HepG2 (cell line): ENCODE data around the gene DLX6. TPM values are rescaled to one million over a fixed set of nuclear protein-coding genes. Genes with fewer than 3 reads are reported as not detected.

ENCODE experiments used
- ELK4 ChIP-seq: sonication (generic); formaldehyde crosslinking; IDR thresholded peaks from 2 replicates; pipeline ENCODE4 v1.9.0; 2021; ENCODE audit warnings: missing genetic modification reagents, borderline replicate concordance
- ESRRA ChIP-seq: sonication (generic); formaldehyde crosslinking; IDR thresholded peaks from 2 replicates; pipeline ENCODE4 v1.5.1; 2020; ENCODE audit warnings: mild to moderate bottlenecking, low read depth, missing genetic modification reagents
- HMG20A ChIP-seq: IDR thresholded peaks from 2 replicates; pipeline ENCODE4 v1.6.1; 2016; ENCODE audit warnings: borderline replicate concordance
- HNRNPL ChIP-seq: fragments of 200-400 bp; formaldehyde crosslinking; IDR thresholded peaks from 2 replicates; pipeline ENCODE4 v1.6.1; 2017; ENCODE audit warnings: mild to moderate bottlenecking, low read depth, low read length
- HNRNPUL1 ChIP-seq: fragments of 200-400 bp; formaldehyde crosslinking; IDR thresholded peaks from 2 replicates; pipeline ENCODE4 v1.6.1; 2017; ENCODE audit warnings: low read depth, mild to moderate bottlenecking, low read length, moderate library complexity
- IRX3 ChIP-seq: sonication (generic); formaldehyde crosslinking; IDR thresholded peaks from 2 replicates; pipeline ENCODE4 v1.8.1; 2023; ENCODE audit warnings: mild to moderate bottlenecking, low read depth, missing genetic modification reagents, borderline replicate concordance
- KDM6A ChIP-seq: IDR thresholded peaks from 2 replicates; pipeline ENCODE4 v1.6.1; 2016; ENCODE audit warnings: low read depth
- MEIS2 ChIP-seq: sonication (generic); formaldehyde crosslinking; IDR thresholded peaks from 2 replicates; pipeline ENCODE4 v1.9.0; 2021; ENCODE audit warnings: mild to moderate bottlenecking, missing genetic modification reagents
- MLLT10 ChIP-seq: sonication (generic); formaldehyde crosslinking; IDR thresholded peaks from 2 replicates; pipeline ENCODE4 v1.4.0; 2020; ENCODE audit warnings: missing genetic modification reagents
- MXD4 ChIP-seq: IDR thresholded peaks from 2 replicates; pipeline ENCODE4 v1.6.1; 2016; ENCODE audit warnings: mild to moderate bottlenecking, missing biosample characterization, missing genetic modification reagents
- NCOA5 ChIP-seq: sonication (generic); formaldehyde crosslinking; IDR thresholded peaks from 2 replicates; pipeline ENCODE4 v1.4.0; 2020; ENCODE audit warnings: missing genetic modification reagents
- RARG ChIP-seq: sonication (generic); formaldehyde crosslinking; IDR thresholded peaks from 2 replicates; pipeline ENCODE4 v1.4.0; 2020; ENCODE audit warnings: low read depth, mild to moderate bottlenecking, missing genetic modification reagents
- RBAK ChIP-seq: sonication (generic); formaldehyde crosslinking; IDR thresholded peaks from 2 replicates; pipeline ENCODE4 v1.5.1; 2020; ENCODE audit warnings: mild to moderate bottlenecking, missing genetic modification reagents
- RELA ChIP-seq: sonication (generic); formaldehyde crosslinking; IDR thresholded peaks from 2 replicates; pipeline ENCODE4 v1.4.0; 2020; ENCODE audit warnings: missing genetic modification reagents
- SCMH1 ChIP-seq: sonication (generic); formaldehyde crosslinking; IDR thresholded peaks from 2 replicates; pipeline ENCODE4 v1.9.0; 2021; ENCODE audit warnings: missing genetic modification reagents, mild to moderate bottlenecking, borderline replicate concordance
- TAF1 ChIP-seq: sonication (generic); formaldehyde crosslinking; IDR thresholded peaks from 2 replicates; pipeline ENCODE4 v1.4.0; 2020; ENCODE audit warnings: missing genetic modification reagents
- TBP ChIP-seq: sonication (generic); formaldehyde crosslinking; IDR thresholded peaks from 2 replicates; pipeline ENCODE4 v1.5.0; 2020; ENCODE audit warnings: missing genetic modification reagents
- ZFP37 ChIP-seq: sonication (generic); formaldehyde crosslinking; IDR thresholded peaks from 2 replicates; pipeline ENCODE4 v1.4.0; 2020; ENCODE audit warnings: missing genetic modification reagents, borderline replicate concordance
- ZNF343 ChIP-seq: sonication (generic); formaldehyde crosslinking; IDR thresholded peaks from 2 replicates; pipeline ENCODE4 v1.4.0; 2020; ENCODE audit warnings: mild to moderate bottlenecking, missing genetic modification reagents
- ZNF441 ChIP-seq: sonication (generic); formaldehyde crosslinking; IDR thresholded peaks from 2 replicates; pipeline ENCODE4 v1.7.0; 2021; ENCODE audit warnings: missing genetic modification reagents, borderline replicate concordance
- ZNF530 ChIP-seq: sonication (generic); formaldehyde crosslinking; IDR thresholded peaks from 2 replicates; pipeline ENCODE4 v1.5.0; 2020; ENCODE audit warnings: low read depth, mild to moderate bottlenecking, missing genetic modification reagents
- ZNF616 ChIP-seq: sonication (generic); formaldehyde crosslinking; IDR thresholded peaks from 2 replicates; pipeline ENCODE4 v1.5.0; 2020; ENCODE audit warnings: low read depth, mild to moderate bottlenecking, missing genetic modification reagents
- ZNF737 ChIP-seq: sonication (generic); formaldehyde crosslinking; IDR thresholded peaks from 2 replicates; pipeline ENCODE4 v1.5.0; 2020; ENCODE audit warnings: missing genetic modification reagents, mild to moderate bottlenecking, borderline replicate concordance
- ZNF839 ChIP-seq: sonication (generic); formaldehyde crosslinking; IDR thresholded peaks from 2 replicates; pipeline ENCODE4 v1.4.0; 2020; ENCODE audit warnings: missing genetic modification reagents, mild to moderate bottlenecking, borderline replicate concordance
- polyA plus RNA-seq, 8 experiments: library from polyadenylated mRNA; depleted of rRNA in 3 of 8; stranded (reverse) in 7 of 8; unstranded in 1 of 8; fragments of >200 nt; fragmentation: Illumina TruSeq in 4 of 8; extraction: Trizol in 4 of 8; gene quantifications; 2 replicates each; pipeline versions ENCODE4 v1.2.1 to v1.2.3, GENCODE V29; 2011 to 2016; ENCODE audit warnings: low read depth in 4 of 8, missing spikeins in 1 of 8, mixed read lengths in 1 of 8; ENCODE audit not compliant: insufficient read depth in 1 of 8
- total RNA-seq, 5 experiments: library from RNA; depleted of rRNA; stranded (reverse); fragments of >200 nt; fragmentation: Illumina TruSeq; extraction: Trizol; gene quantifications; 2 replicates each; pipeline ENCODE4 v1.2.3, GENCODE V29; 2016; ENCODE audit warnings: low read depth in 1 of 5
- TF ChIP-seq, protein P1 (sequence below): sonication (generic); formaldehyde crosslinking; IDR thresholded peaks from 2 replicates; pipeline ENCODE4 v1.4.0; 2020; ENCODE audit warnings: low read depth, mild to moderate bottlenecking, missing genetic modification reagents
- TF ChIP-seq, protein P2 (sequence below): sonication (generic); formaldehyde crosslinking; IDR thresholded peaks from 2 replicates; pipeline ENCODE4 v1.5.0; 2020; ENCODE audit warnings: mild to moderate bottlenecking, missing genetic modification reagents
- TF ChIP-seq, protein P3 (sequence below): sonication (generic); formaldehyde crosslinking; IDR thresholded peaks from 2 replicates; pipeline ENCODE4 v1.4.0; 2020; ENCODE audit warnings: mild to moderate bottlenecking, missing genetic modification reagents

Gene DLX6
- total and polyA plus RNA-seq, 2 of the 13 experiments (the other 11 are each of a cell fraction or from before 2014, with no cell fraction given): 3.5 to 5.5 TPM

- TF ChIP-seq, protein P1, sequence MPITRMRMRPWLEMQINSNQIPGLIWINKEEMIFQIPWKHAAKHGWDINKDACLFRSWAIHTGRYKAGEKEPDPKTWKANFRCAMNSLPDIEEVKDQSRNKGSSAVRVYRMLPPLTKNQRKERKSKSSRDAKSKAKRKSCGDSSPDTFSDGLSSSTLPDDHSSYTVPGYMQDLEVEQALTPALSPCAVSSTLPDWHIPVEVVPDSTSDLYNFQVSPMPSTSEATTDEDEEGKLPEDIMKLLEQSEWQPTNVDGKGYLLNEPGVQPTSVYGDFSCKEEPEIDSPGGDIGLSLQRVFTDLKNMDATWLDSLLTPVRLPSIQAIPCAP (CRISPR knock-in tag): no peak
- TF ChIP-seq RBAK (CRISPR knock-in tag): 0 out of 2 replicates have a peak, but pooled peaks have one; percentile 15
- peak; percentile 82 for TF ChIP-seq TAF1 (CRISPR knock-in tag)
- no peak for TF ChIP-seq MXD4
- no peak for TF ChIP-seq IRX3
- no peak for TF ChIP-seq SCMH1 (CRISPR knock-in tag)
- TF ChIP-seq ELK4 (CRISPR knock-in tag): no peak
- no peak for TF ChIP-seq MLLT10 (CRISPR knock-in tag)
- TF ChIP-seq TBP (CRISPR knock-in tag): no peak
- TF ChIP-seq, protein P2, sequence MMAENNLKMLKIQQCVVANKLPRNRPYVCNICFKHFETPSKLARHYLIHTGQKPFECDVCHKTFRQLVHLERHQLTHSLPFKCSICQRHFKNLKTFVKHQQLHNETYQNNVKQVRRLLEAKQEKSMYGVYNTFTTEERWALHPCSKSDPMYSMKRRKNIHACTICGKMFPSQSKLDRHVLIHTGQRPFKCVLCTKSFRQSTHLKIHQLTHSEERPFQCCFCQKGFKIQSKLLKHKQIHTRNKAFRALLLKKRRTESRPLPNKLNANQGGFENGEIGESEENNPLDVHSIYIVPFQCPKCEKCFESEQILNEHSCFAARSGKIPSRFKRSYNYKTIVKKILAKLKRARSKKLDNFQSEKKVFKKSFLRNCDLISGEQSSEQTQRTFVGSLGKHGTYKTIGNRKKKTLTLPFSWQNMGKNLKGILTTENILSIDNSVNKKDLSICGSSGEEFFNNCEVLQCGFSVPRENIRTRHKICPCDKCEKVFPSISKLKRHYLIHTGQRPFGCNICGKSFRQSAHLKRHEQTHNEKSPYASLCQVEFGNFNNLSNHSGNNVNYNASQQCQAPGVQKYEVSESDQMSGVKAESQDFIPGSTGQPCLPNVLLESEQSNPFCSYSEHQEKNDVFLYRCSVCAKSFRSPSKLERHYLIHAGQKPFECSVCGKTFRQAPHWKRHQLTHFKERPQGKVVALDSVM (CRISPR knock-in tag): peak; percentile 36; the same call in 1 of the 2 replicates
- no peak for TF ChIP-seq HNRNPUL1
- TF ChIP-seq ZFP37: 0 out of 2 replicates have a peak, but pooled peaks have one; percentile 34
- peak; percentile 54; the same call in 1 of the 2 replicates for TF ChIP-seq ESRRA (CRISPR knock-in tag)
- no peak for TF ChIP-seq RARG (CRISPR knock-in tag)
- no peak for TF ChIP-seq ZNF737
- TF ChIP-seq, protein P3, sequence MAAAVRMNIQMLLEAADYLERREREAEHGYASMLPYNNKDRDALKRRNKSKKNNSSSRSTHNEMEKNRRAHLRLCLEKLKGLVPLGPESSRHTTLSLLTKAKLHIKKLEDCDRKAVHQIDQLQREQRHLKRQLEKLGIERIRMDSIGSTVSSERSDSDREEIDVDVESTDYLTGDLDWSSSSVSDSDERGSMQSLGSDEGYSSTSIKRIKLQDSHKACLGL (CRISPR knock-in tag): peak; percentile 71
- TF ChIP-seq MEIS2 (CRISPR knock-in tag): peak; percentile 68
- peak; percentile 90; the same call in 1 of the 2 replicates for TF ChIP-seq ZNF839 (CRISPR knock-in tag)
- no peak for TF ChIP-seq ZNF530 (CRISPR knock-in tag)
- peak; percentile 37; the same call in 1 of the 2 replicates for TF ChIP-seq ZNF441 (CRISPR knock-in tag)
- no peak for TF ChIP-seq RELA (CRISPR knock-in tag)
- TF ChIP-seq ZNF616 (CRISPR knock-in tag): no peak
- TF ChIP-seq KDM6A: no peak
- peak; percentile 97 for TF ChIP-seq HNRNPL
- TF ChIP-seq HMG20A (CRISPR knock-in tag): no peak; the same call in 1 of the 2 replicates
- no peak for TF ChIP-seq ZNF343
- TF ChIP-seq NCOA5: no peak
Observed at GRCh38 chr7:97016381-97017191, 11.2 kb downstream of the DLX6 start (continued).
